ENCODE results near the gene SIGLEC7. TPM values are rescaled to one million over a fixed set of nuclear protein-coding genes. Genes with fewer than 3 reads are reported as not detected.

SIGLEC7 gene
- total and polyA plus RNA-seq, 2 donors from 2014 or later = 1.2 to 4.0 TPM

DNA sequence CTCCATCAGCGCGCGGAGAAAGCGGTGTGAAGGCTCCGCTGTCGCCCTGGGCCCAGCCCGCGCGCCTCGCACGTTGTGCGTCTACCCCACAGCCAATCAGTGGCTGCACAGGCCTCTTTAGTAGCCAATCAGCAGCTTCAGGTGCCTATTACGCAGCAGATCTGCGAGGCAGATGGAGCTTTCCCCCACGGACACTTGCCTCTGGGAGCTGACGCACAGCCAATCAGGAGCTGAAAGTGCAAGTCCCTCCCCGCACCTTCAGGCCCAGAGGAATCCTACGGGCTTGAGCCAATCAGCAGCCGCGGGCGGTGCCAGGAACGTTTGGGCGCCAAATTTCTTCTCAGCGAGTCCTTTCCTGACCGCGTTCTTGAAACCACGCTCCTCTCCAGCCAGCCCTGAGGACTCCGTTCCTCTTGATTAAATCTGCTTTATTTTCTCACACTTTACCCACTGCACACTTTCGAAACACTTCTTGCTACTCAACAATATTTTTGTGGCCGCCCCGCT is 39.9 kb downstream of the SIGLEC7 start:
- no peaks in the 10 kb centered on the region for H3K27me3 ChIP-seq (ENCODE audit: control insufficient read depth, insufficient read depth, low read length)
- no peak overlapping the region for H3K27ac ChIP-seq (ENCODE audit: low read depth in 2 of 2, low read length in 2 of 2)
- H3K9ac ChIP-seq (ENCODE audit: low read length in 3 of 3) = no peak overlapping the region
- no peaks in the 10 kb centered on the region for H3K36me3 ChIP-seq (ENCODE audit: control insufficient read depth in 2 of 3, insufficient read depth in 3 of 3, low read length in 3 of 3)
- intact Hi-C loops (cut with DNase I) = no loop called here
- no peaks in the 10 kb centered on the region for H3K4me1 ChIP-seq (ENCODE audit: control insufficient read depth in 2 of 3, insufficient read depth in 2 of 3, low read depth in 1 of 3, low read length in 3 of 3)
- TF ChIP-seq CTCF (IDR thresholded peaks at IDR 0.05; ENCODE audit: borderline replicate concordance, extremely low read depth, insufficient read depth) = no peak
- DNase-seq = peak in 3 of 5 donors; percentile 21 to 51 (median 26)
- no peaks in the 10 kb centered on the region for H3K9me3 ChIP-seq (ENCODE audit: control insufficient read depth in 2 of 3, insufficient read depth in 1 of 3, low read length in 3 of 3)
- H3K4me3 ChIP-seq (ENCODE audit: low read length in 3 of 3) = no peak overlapping the region
- FAIRE-seq = no peak

- Histone ChIP-seq H3K27ac (ENCODE audit: low read depth in 2 of 2, low read length in 2 of 2) (no peak overlapping the region), H3K36me3 (ENCODE audit: control insufficient read depth in 2 of 3, insufficient read depth in 3 of 3, low read length in 3 of 3) (no peaks in the 10 kb centered on the region), H3K9ac (ENCODE audit: low read length in 3 of 3) (no peak overlapping the region), H3K4me3 (ENCODE audit: low read length in 3 of 3) (no peak overlapping the region), H3K27me3 (ENCODE audit: control insufficient read depth, insufficient read depth, low read length) (no peaks in the 10 kb centered on the region), H3K9me3 (ENCODE audit: control insufficient read depth in 2 of 3, insufficient read depth in 1 of 3, low read length in 3 of 3) (no peaks in the 10 kb centered on the region), H3K4me1 (ENCODE audit: control insufficient read depth in 2 of 3, insufficient read depth in 2 of 3, low read depth in 1 of 3, low read length in 3 of 3) (no peaks in the 10 kb centered on the region)
- FAIRE-seq (no peak), DNase-seq (no peak)
- intact Hi-C loops (cut with DNase I) = no loop called here
- TF ChIP-seq CTCF (IDR thresholded peaks at IDR 0.05; ENCODE audit: borderline replicate concordance, extremely low read depth, insufficient read depth) = no peak
Measured at GRCh38 chr19:51183629-51184028, 41.5 kb downstream of the SIGLEC7 start.

- Histone ChIP-seq H3K36me3 (ENCODE audit: control insufficient read depth in 2 of 3, insufficient read depth in 3 of 3, low read length in 3 of 3) (no peaks in the 10 kb centered on the region), H3K27me3 (ENCODE audit: control insufficient read depth, insufficient read depth, low read length) (no peaks in the 10 kb centered on the region), H3K4me3 (ENCODE audit: low read length in 3 of 3) (no peak overlapping the region), H3K9ac (ENCODE audit: low read length in 3 of 3) (no peak overlapping the region), H3K4me1 (ENCODE audit: control insufficient read depth in 2 of 3, insufficient read depth in 2 of 3, low read depth in 1 of 3, low read length in 3 of 3) (no peaks in the 10 kb centered on the region), H3K27ac (ENCODE audit: low read depth in 2 of 2, low read length in 2 of 2) (no peak overlapping the region), H3K9me3 (ENCODE audit: control insufficient read depth in 2 of 3, insufficient read depth in 1 of 3, low read length in 3 of 3) (no peaks in the 10 kb centered on the region)
- FAIRE-seq (no peak), DNase-seq (no peak)
- intact Hi-C loops (cut with DNase I) = no loop called here
- no peak for TF ChIP-seq CTCF (IDR thresholded peaks at IDR 0.05; ENCODE audit: borderline replicate concordance, extremely low read depth, insufficient read depth)
Measured at GRCh38 chr19:51185069-51185867, 43.2 kb downstream of the SIGLEC7 start.
